Astrocyte of the spinal cord (primary cell): Measurements from ENCODE around the gene TAF1D.
A peak's percentile ranks its signal among the peaks of the same experiment; 100 is the strongest.

Source experiments
- DNase-seq: peaks from one replicate; pipeline ENCODE4 v3.0.0; 2011; ENCODE audit warnings: low read depth, low spot score
- H3K4me3 ChIP-seq: 2 replicates; pipeline ENCODE4 v1.5.1; 2011; ENCODE audit warnings: low read depth, mild to moderate bottlenecking, low read length, moderate library complexity
- in situ Hi-C: cut with HindIII; loops from 2 replicates; pipeline ENCODE4 v1.10.0; 2017; ENCODE audit warnings: low sequenced_read_pairs
- TF ChIP-seq, protein P1 (sequence below): IDR thresholded peaks from 2 replicates; pipeline ENCODE4 v1.5.1; 2012; ENCODE audit warnings: low read depth, mild to moderate bottlenecking, low read length, inconsistent platforms

The TAF1D gene

DNA sequence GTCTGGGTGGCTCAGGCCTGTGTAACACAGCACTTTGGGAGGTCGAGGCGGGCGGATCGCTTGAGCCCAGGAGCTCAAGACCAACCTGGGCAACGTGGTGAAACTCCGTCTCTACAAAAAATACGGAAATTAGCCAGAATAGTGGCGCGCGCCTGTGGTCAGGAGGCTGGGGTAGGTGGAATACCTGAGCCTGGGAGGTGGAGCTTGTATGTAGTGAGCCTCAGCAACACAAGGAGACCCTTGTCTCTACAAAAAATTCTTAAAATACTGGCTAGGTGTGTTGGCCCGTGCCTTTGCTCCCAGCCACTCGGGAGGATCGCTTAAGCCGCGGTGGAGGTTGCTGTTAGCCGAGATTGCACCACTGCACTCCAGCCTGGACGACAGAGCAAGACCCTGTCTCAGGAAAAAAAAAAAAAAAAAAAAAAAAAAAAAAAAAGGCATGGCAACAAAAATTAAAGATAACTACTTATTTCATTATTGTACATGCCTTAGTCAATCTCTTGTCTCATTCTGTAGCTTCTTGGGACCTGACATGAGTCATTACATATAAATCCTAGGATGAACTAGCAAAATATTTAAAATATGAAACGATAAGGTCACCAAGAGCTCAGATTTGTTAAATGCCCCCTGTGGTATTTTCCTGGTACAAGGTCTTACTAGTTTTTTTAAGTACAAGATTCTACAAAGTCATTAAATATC lies 1.1 kb downstream of the TAF1D start:
- H3K4me3 ChIP-seq, result peak overlapping the region; percentile 92
- DNase-seq, result peak; percentile 21
- in situ Hi-C loops, result no loop called here
- TF ChIP-seq, protein P1, sequence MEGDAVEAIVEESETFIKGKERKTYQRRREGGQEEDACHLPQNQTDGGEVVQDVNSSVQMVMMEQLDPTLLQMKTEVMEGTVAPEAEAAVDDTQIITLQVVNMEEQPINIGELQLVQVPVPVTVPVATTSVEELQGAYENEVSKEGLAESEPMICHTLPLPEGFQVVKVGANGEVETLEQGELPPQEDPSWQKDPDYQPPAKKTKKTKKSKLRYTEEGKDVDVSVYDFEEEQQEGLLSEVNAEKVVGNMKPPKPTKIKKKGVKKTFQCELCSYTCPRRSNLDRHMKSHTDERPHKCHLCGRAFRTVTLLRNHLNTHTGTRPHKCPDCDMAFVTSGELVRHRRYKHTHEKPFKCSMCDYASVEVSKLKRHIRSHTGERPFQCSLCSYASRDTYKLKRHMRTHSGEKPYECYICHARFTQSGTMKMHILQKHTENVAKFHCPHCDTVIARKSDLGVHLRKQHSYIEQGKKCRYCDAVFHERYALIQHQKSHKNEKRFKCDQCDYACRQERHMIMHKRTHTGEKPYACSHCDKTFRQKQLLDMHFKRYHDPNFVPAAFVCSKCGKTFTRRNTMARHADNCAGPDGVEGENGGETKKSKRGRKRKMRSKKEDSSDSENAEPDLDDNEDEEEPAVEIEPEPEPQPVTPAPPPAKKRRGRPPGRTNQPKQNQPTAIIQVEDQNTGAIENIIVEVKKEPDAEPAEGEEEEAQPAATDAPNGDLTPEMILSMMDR, result no peak

DNA sequence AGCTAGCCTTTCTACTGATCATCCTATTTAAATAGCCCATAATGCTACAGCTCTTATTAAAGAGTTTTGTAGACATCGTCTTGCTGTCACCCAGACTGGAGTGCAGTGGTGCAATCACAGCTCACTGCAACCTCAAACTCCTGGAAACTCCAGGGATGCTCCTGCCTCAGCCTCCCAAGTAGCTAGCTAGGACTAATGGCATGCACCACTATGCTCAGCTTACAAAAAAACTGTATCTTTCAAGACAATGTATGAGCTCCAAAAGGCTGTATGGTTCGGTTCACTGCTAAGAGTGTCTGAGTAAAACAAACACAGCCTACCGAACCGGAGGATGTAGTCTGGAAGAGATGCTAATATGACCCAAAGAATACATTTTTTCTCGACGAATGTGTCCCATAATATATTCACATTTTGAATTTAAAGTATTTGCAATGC lies 2.6 kb downstream of the TAF1D start:
- H3K4me3 ChIP-seq, result peak overlapping the region; percentile 92
- in situ Hi-C loops, result no loop called here
- no peak for DNase-seq
- TF ChIP-seq, protein P1, result no peak

DNA sequence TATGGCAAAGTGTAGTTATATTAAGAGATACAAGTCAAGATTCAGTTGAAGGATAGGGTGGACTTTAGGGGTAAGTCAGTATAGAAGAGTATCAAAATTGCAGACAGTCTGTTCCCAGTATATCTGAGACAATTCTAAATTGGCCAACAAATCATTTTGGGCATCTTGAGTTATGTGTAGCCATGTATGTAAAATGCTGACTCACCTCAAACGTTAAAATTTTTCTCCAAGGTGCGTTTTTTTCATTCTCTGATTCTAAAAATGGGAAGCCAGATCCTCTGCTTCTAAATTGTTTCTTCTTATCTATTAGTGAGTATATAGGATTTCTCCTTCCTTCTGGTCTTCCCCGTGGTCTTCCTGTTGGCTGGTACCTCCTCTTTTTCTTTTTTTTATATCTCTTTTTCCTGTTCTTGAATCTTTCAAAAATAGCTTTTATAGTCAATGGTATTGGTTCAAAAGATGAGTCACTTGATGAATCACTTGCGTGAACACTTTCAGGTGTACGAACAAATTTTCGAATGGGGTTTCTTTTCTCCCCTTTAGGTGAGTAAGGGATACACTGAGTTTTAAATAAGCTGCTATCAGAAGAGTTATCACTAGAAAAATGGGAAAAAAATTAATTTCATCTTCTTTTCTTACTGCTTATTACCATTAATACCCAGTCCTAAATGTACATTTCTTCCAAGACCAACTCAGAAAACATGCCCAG lies 3.2 kb downstream of the TAF1D start:
- in situ Hi-C loops, result no loop called here
- peak; percentile 19 for DNase-seq
- peak overlapping the region; percentile 92 for H3K4me3 ChIP-seq
- TF ChIP-seq, protein P1, result no peak

- in situ Hi-C loops, result no loop called here
- no peak overlapping the region for H3K4me3 ChIP-seq
- TF ChIP-seq, protein P1, result no peak
- DNase-seq, result no peak
These were observed 5.2 kb downstream of the TAF1D start for GRCh38 chr11:93736129-93736528.

DNA sequence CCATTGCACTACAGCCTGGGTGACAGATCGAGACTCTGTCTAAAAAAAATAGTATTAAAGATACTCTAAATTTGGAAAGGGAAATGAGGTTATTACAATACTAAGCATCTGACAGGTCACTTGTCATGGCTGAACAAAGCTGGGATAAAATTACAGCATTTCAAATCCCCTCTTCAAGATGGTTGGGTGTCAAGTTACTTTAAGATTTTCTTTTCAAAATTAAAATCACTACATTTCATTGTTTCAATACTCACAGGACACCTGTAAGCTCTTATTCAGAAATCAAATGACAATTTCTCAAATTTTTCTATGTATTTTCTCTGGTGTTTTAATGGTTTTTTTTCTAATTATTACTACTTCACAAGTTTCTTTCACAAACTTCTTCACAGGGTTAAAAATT lies 5.7 kb downstream of the TAF1D start:
- in situ Hi-C loops, result no loop called here
- H3K4me3 ChIP-seq, result no peak overlapping the region
- TF ChIP-seq, protein P1, result no peak
- no peak for DNase-seq

- TF ChIP-seq, protein P1, result no peak
- in situ Hi-C loops, result no loop called here
These were observed 6.7 kb downstream of the TAF1D start for GRCh38 chr11:93734427-93735222.

More at GRCh38 chr11:93734427-93735222, 6.7 kb downstream of the TAF1D start:
- no peak for DNase-seq
- H3K4me3 ChIP-seq, result no peak overlapping the region
